Erythroblast (primary cell): ENCODE results near the gene SNCG.

Source experiments
- GATA1 ChIP-seq: IDR thresholded peaks from 2 replicates; pipeline ENCODE4 v1.6.1; 2011; ENCODE audit warnings: low read depth, mild to moderate bottlenecking, control low read depth, low read length, moderate library complexity
- POLR2A ChIP-seq: IDR thresholded peaks from 2 replicates; pipeline ENCODE4 v1.6.1; 2011; ENCODE audit warnings: mild to moderate bottlenecking, low read length

DNA sequence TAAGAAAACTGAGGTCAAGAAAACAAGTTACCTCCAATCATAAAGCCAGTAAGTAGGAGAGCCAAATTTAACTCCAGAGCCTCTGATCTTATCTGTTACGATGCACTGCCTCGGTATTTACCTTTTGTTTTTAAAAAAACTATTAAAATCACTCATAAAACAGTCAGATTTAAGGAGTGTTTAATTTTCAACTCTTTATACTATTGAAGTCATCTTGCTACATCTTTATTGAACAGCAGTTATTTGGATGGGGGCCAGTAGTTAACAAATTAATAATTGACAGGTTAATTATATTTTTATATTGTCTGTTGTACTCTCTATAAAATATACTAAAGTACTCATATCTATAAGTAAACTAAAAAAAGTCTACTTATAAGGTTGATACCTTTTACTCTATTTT, 34.5 kb downstream of the SNCG start:
- TF ChIP-seq POLR2A (no peak), GATA1 (no peak)
